NCI-H2081 treated with DMSO at 0.1 percent for 48 hours (cell line): ENCODE results near the gene C1QTNF7.

Experiments
- DNase-seq: peaks from one replicate; lab custom pipeline; 2025; lab: John Stamatoyannopoulos, UW

C1QTNF7 gene

GRCh38 chr4:15457406-15458201, 29.8 kb downstream of the C1QTNF7 start:
- peak; percentile 25 for DNase-seq

- no peak for DNase-seq
These were observed 30.8 kb downstream of the C1QTNF7 start for GRCh38 chr4:15458616-15459015.

- no peak for DNase-seq
These were observed 31.9 kb downstream of the C1QTNF7 start for GRCh38 chr4:15459706-15460105.

GRCh38 chr4:15466596-15466995, 38.8 kb downstream of the C1QTNF7 start:
- no peak for DNase-seq

GRCh38 chr4:15469402-15470127, 41.7 kb downstream of the C1QTNF7 start, which contains the start of gene CC2D2A:
Gene CC2D2A (plus strand): TSS chr4:15469882. CDS start chr4:15475933, 6,051 bp downstream.
- DNase-seq = no peak

GRCh38 chr4:15470128-15470475, 42.3 kb downstream of the C1QTNF7 start:
- no peak for DNase-seq

GRCh38 chr4:15476396-15476795, 48.6 kb downstream of the C1QTNF7 start:
- no peak for DNase-seq

GRCh38 chr4:15478724-15479088, 50.9 kb downstream of the C1QTNF7 start:
- DNase-seq = no peak

GRCh38 chr4:15479089-15479912, 51.5 kb downstream of the C1QTNF7 start:
- peak; percentile 68 for DNase-seq

- DNase-seq = no peak
These were observed 52.0 kb downstream of the C1QTNF7 start for GRCh38 chr4:15479913-15480185.

GRCh38 chr4:15481961-15482745, 54.3 kb downstream of the C1QTNF7 start:
- DNase-seq = no peak

GRCh38 chr4:15482842-15483241, 55.0 kb downstream of the C1QTNF7 start:
- DNase-seq = no peak

GRCh38 chr4:15488136-15488535, 60.3 kb downstream of the C1QTNF7 start:
- no peak for DNase-seq

- no peak for DNase-seq
These were observed 61.0 kb downstream of the C1QTNF7 start for GRCh38 chr4:15488658-15489470.

GRCh38 chr4:15489551-15489950, 61.7 kb downstream of the C1QTNF7 start:
- DNase-seq = no peak

- no peak for DNase-seq
These were observed 65.6 kb downstream of the C1QTNF7 start for GRCh38 chr4:15493411-15493810.

- DNase-seq = no peak
These were observed 67.8 kb downstream of the C1QTNF7 start for GRCh38 chr4:15495621-15496020.
